PFSK-1 (cell line): Measurements from ENCODE around the gene MOB3A.

ENCODE experiments used
- FOXP2 ChIP-seq: optimal IDR thresholded peaks from 2 replicates; pipeline ENCODE3; 2011; ENCODE audit warnings: borderline replicate concordance, control low read depth, inconsistent platforms; ENCODE audit not compliant: insufficient read depth; ENCODE audit errors: extremely low read length, extremely low read depth
- POLR2AphosphoS5 ChIP-seq: IDR thresholded peaks from 2 replicates; pipeline ENCODE4 v1.6.1; 2012; ENCODE audit warnings: low read depth, mild to moderate bottlenecking, control low read depth, low read length, moderate library complexity
- REST ChIP-seq, 2 experiments: IDR thresholded peaks; 2 replicates each; pipeline versions ENCODE4 v1.6.1 to v1.8.0; 2011 to 2012; ENCODE audit warnings: low read depth in 2 of 2, low read length in 2 of 2, control low read depth in 1 of 2, inconsistent platforms in 1 of 2, mild to moderate bottlenecking in 1 of 2, moderate library complexity in 1 of 2; ENCODE audit not compliant: insufficient read depth in 1 of 2
- SIN3A ChIP-seq: IDR thresholded peaks from 2 replicates; pipeline ENCODE4 v1.6.1; 2012; ENCODE audit warnings: mild to moderate bottlenecking, low read length, moderate library complexity, borderline replicate concordance; ENCODE audit not compliant: insufficient read depth
- TAF1 ChIP-seq: IDR thresholded peaks from 2 replicates; pipeline ENCODE4 v1.6.1; 2012; ENCODE audit warnings: low read length, control low read depth, borderline replicate concordance; ENCODE audit not compliant: insufficient read depth

GRCh38 chr19:2022289-2022688 is 73.8 kb downstream of the MOB3A start:
- no peak for TF ChIP-seq TAF1
- TF ChIP-seq REST (IDR thresholded peaks at IDR 0.05; ENCODE audit: insufficient read depth in 1 of 2, low read depth in 2 of 2, low read length in 2 of 2), result no peak
- no peak for TF ChIP-seq POLR2AphosphoS5
- no peak for TF ChIP-seq SIN3A
- no peak for TF ChIP-seq FOXP2
